Smooth muscle cell (in vitro differentiated cells): ENCODE results near the gene KRT35. TPM values are rescaled to one million over a fixed set of nuclear protein-coding genes. Genes with fewer than 3 reads are reported as not detected.

Source experiments
- DNase-seq: peaks from one replicate; lab custom pipeline; 2025; ENCODE audit not compliant: unreplicated experiment; lab: John Stamatoyannopoulos, UW
- H2AFZ ChIP-seq: fragments of 200-600 bp; sonication (generic); 2 replicates; pipeline ENCODE4 v1.6.0; 2016; ENCODE audit warnings: antibody characterized with exemption, low read depth, mild to moderate bottlenecking
- H3F3A ChIP-seq: fragments of 200-600 bp; sonication (generic); 2 replicates; pipeline ENCODE4 v1.6.0; 2017; ENCODE audit warnings: antibody characterized with exemption, low read depth
- H3K27ac ChIP-seq: fragments of 200-600 bp; sonication (generic); 2 replicates; pipeline ENCODE4 v1.5.1; 2016; ENCODE audit warnings: low read depth, mild to moderate bottlenecking
- H3K27me3 ChIP-seq: fragments of 200-600 bp; sonication (generic); 2 replicates; pipeline ENCODE4 v1.6.1; 2016; ENCODE audit warnings: low read depth, mild to moderate bottlenecking
- H3K36me3 ChIP-seq: fragments of 200-600 bp; sonication (generic); 2 replicates; pipeline ENCODE4 v1.5.1; 2016; ENCODE audit warnings: low read depth
- H3K4me1 ChIP-seq: fragments of 200-600 bp; sonication (generic); 2 replicates; pipeline ENCODE4 v1.5.1; 2016; ENCODE audit warnings: low read depth
- H3K4me2 ChIP-seq: fragments of 200-600 bp; sonication (generic); 2 replicates; pipeline ENCODE4 v1.6.0; 2016; ENCODE audit warnings: mild to moderate bottlenecking
- H3K4me3 ChIP-seq: fragments of 200-600 bp; sonication (generic); 2 replicates; pipeline ENCODE4 v1.5.1; 2016; ENCODE audit warnings: mild to moderate bottlenecking
- H3K79me2 ChIP-seq: fragments of 200-600 bp; sonication (generic); 2 replicates; pipeline ENCODE4 v1.6.0; 2016; ENCODE audit warnings: low read depth, mild to moderate bottlenecking
- H3K9ac ChIP-seq: fragments of 200-600 bp; sonication (generic); 2 replicates; pipeline ENCODE4 v1.6.0; 2016; ENCODE audit warnings: low read depth
- H3K9me3 ChIP-seq: fragments of 200-600 bp; sonication (generic); replicated peaks from 2 replicates; pipeline ENCODE4 v1.5.1; 2016; ENCODE audit warnings: low read depth
- H4K20me1 ChIP-seq: fragments of 200-600 bp; sonication (generic); 2 replicates; pipeline ENCODE4 v1.6.0; 2016; ENCODE audit warnings: low read depth
- WGBS: methylation state at CpG from one replicate; pipeline ENCODE4 v1.1.7; 2016; ENCODE audit warnings: low lambda C conversion rate; 5-methylcytosine and 5-hydroxymethylcytosine counted together
- polyA plus RNA-seq: library from polyadenylated mRNA; unstranded; fragments of >200 nt; fragmentation: Nextera tagmentation; extraction: Ambion mirVana; gene quantifications from 2 replicates; pipeline ENCODE4 v1.2.1, GENCODE V29; 2016
- total RNA-seq: library from RNA; depleted of rRNA; stranded (reverse); fragments of >200 nt; gene quantifications from 2 replicates; pipeline ENCODE4 v1.2.3, GENCODE V29; 2014
- TF ChIP-seq, protein P1 (sequence below): fragments of 200-600 bp; sonication (generic); IDR thresholded peaks from 2 replicates; pipeline ENCODE4 v1.5.1; 2017; ENCODE audit warnings: borderline replicate concordance, mild to moderate bottlenecking, antibody characterized with exemption; ENCODE audit not compliant: insufficient read depth, poor library complexity, severe bottlenecking

Gene KRT35
- total and polyA plus RNA-seq, 2 experiments from 2014 or later = not detected

DNA sequence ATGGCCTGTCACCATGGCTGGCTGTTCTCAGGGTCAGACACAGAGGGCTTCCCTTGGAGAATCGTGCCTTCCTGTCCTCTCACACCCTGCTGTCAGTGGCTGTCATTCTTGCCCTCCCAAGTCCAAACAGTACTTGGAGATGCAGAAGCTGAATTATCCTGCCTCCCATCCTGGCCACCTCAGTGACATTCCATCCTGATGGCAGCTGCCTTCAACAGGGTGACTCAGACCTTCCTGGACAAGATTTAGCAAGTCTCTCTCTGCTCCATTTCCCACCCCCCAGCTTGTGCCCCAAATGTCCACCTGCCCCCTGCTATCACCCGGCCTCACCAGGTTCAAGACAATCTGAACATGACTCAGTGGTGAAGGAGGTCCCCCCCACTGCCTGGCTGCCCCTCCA lies 13.6 kb upstream of the KRT35 start:
- Histone ChIP-seq H3K27ac (no peak overlapping the region), H3K9me3 (no peaks in the 10 kb centered on the region), H3F3A (no peaks in the 10 kb centered on the region), H3K4me3 (no peak overlapping the region), H3K4me1 (no peaks in the 10 kb centered on the region), H3K79me2 (no peaks in the 10 kb centered on the region), H3K9ac (no peak overlapping the region), H3K27me3 (no peaks in the 10 kb centered on the region), H2AFZ (no peak overlapping the region), H3K36me3 (no peaks in the 10 kb centered on the region), H4K20me1 (no peaks in the 10 kb centered on the region), H3K4me2 (no peak overlapping the region)
- DNase-seq = no peak
- 67% methylated on average over 2 of the region's 2 CpGs for WGBS
- TF ChIP-seq, protein P1, sequence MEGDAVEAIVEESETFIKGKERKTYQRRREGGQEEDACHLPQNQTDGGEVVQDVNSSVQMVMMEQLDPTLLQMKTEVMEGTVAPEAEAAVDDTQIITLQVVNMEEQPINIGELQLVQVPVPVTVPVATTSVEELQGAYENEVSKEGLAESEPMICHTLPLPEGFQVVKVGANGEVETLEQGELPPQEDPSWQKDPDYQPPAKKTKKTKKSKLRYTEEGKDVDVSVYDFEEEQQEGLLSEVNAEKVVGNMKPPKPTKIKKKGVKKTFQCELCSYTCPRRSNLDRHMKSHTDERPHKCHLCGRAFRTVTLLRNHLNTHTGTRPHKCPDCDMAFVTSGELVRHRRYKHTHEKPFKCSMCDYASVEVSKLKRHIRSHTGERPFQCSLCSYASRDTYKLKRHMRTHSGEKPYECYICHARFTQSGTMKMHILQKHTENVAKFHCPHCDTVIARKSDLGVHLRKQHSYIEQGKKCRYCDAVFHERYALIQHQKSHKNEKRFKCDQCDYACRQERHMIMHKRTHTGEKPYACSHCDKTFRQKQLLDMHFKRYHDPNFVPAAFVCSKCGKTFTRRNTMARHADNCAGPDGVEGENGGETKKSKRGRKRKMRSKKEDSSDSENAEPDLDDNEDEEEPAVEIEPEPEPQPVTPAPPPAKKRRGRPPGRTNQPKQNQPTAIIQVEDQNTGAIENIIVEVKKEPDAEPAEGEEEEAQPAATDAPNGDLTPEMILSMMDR = no peak

GRCh38 chr17:41492771-41493170 lies 11.8 kb upstream of the KRT35 start:
- 79% methylated on average over 4 of the region's 4 CpGs for WGBS

DNA sequence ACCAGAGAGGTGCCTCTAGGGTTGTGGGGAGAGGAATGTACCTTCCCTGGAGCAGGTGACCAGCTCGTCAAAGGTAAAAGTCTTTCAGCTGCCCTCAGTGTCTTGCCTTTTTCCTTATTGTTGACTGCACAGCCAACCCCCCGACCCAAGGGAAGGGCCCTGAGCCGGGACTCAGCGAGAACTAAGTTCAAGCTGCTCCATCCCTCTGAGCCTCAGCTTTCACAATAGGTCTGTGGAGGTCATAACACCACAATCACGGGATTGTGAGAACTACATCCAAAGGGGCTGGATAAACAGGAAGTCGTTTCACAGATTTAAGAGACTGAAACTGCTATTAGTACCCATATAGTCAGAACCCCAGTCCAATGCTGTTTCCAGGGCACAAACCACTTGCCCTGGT lies 11.4 kb upstream of the KRT35 start:
- TF ChIP-seq, protein P1 = no peak
- Histone ChIP-seq H3K36me3 (no peaks in the 10 kb centered on the region), H3K27me3 (no peaks in the 10 kb centered on the region), H3K27ac (no peak overlapping the region), H3K9me3 (no peaks in the 10 kb centered on the region), H3K4me3 (no peak overlapping the region), H2AFZ (no peak overlapping the region), H3K79me2 (no peaks in the 10 kb centered on the region), H3K4me1 (no peaks in the 10 kb centered on the region), H4K20me1 (no peaks in the 10 kb centered on the region), H3F3A (no peaks in the 10 kb centered on the region), H3K4me2 (no peak overlapping the region), H3K9ac (no peak overlapping the region)
- 80% methylated on average over 6 of the region's 6 CpGs for WGBS
- DNase-seq = no peak

More at GRCh38 chr17:41492771-41493170, 11.8 kb upstream of the KRT35 start:
- H3K36me3 ChIP-seq = no peaks in the 10 kb centered on the region
- no peaks in the 10 kb centered on the region for H3K9me3 ChIP-seq
- H3F3A ChIP-seq = no peaks in the 10 kb centered on the region
- H2AFZ ChIP-seq = no peak overlapping the region
- no peak overlapping the region for H3K9ac ChIP-seq
- H3K4me2 ChIP-seq = no peak overlapping the region
- no peak overlapping the region for H3K27ac ChIP-seq
- H4K20me1 ChIP-seq = no peaks in the 10 kb centered on the region
- no peaks in the 10 kb centered on the region for H3K4me1 ChIP-seq
- H3K4me3 ChIP-seq = no peak overlapping the region
- H3K79me2 ChIP-seq = no peaks in the 10 kb centered on the region
- TF ChIP-seq, protein P1 = no peak
- no peak for DNase-seq
- H3K27me3 ChIP-seq = no peaks in the 10 kb centered on the region

GRCh38 chr17:41491476-41491875 lies 10.5 kb upstream of the KRT35 start:
- Histone ChIP-seq H3K36me3 (no peaks in the 10 kb centered on the region), H4K20me1 (no peaks in the 10 kb centered on the region), H3F3A (no peaks in the 10 kb centered on the region), H3K4me3 (no peak overlapping the region), H2AFZ (no peak overlapping the region), H3K79me2 (no peaks in the 10 kb centered on the region), H3K9me3 (no peaks in the 10 kb centered on the region), H3K4me2 (no peak overlapping the region), H3K27ac (no peak overlapping the region), H3K9ac (no peak overlapping the region), H3K27me3 (no peaks in the 10 kb centered on the region), H3K4me1 (no peaks in the 10 kb centered on the region)
- WGBS = 90% methylated on average over 2 of the region's 2 CpGs
- TF ChIP-seq, protein P1 = no peak
- no peak for DNase-seq
